ENCODE results near the gene AQP10. TPM values are rescaled to one million over a fixed set of nuclear protein-coding genes. Genes with fewer than 3 reads are reported as not detected.
A peak's percentile ranks its signal among the peaks of the same experiment; 100 is the strongest.
"Not testable (repeated sequence)": the region's sequence is repeated elsewhere in the genome, so short reads cannot be mapped to it uniquely, and the experiment has no call there.

AQP10 gene
- polyA plus RNA-seq, 3 donors = 0.09 to 0.21 (median 0.13) TPM

DNA sequence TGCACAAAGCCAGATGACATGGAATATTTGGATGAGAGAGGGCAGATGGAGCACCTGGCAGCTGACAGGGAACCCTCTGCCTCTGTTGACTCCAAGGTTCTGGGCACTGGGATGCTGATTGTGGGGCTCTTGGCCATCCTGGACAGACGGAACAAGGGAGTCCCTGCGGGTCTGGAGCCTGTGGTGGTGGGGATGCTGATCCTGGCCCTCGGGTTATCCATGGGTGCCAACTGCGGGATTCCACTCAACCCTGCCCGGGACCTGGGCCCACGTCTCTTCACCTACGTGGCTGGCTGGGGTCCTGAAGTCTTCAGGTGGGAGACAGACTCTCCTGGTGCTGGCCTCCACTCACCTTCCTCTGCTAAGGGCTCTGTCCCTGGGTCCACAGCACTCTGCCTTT lies 2.6 kb downstream of the AQP10 start:
- no peak for DNase-seq

GRCh38 chr1:154324241-154324640 lies 3.3 kb downstream of the AQP10 start:
- no peak for DNase-seq

DNA sequence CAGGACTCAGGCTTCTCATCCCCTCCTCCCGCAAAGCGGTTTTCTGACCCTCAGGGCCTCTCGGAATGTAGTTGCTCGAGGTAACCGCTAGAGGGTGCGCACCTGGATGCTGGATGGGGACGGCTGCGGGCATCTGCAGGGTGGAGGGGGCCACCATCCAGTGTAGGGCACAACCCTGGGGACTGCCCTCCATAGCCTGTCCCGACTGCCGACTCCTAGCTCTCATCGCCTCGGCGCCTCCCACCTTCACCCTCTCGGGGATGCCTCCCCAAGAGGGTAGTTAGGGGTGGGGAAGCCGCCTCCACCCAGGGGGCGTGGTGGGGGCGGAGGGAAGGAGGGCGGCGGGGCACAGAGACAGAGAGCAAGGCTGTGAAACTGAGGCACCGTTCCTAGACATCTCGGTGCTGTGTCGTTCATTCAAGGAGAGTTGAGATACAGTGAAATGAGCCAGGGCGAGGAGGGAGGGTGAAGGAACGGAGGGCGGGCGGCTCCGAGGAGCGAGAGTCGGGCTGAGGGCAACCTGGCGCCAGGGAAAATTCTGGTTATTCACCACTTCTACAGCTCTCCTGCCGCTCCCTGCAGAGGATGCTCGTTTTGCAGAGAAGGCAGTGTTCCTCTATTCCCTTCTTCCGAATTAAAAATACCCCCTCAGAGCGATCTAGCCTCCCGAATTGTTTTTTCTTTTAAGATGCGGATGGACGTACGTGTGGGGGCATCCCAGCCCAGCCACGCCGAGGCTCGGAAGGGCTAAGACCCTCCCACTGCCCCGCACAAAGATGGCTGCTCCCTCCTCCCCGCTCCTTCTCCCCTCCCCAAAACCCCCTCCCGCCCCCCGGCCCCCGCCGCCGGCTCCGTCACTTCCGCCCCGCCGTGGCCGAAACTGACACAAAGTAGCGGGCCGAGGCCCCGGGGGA lies 4.0 kb downstream of the AQP10 start, which contains the start of gene ATP8B2:
Gene ATP8B2 (plus strand): TSS at position 857 of the 914 bp plus-strand sequence. CDS start 2,617 bp downstream, outside the sequence.
- DNase-seq = peak; percentile 87

- peak; percentile 64 for DNase-seq
Observed at GRCh38 chr1:154325583-154326545, 5.0 kb downstream of the AQP10 start.

DNA sequence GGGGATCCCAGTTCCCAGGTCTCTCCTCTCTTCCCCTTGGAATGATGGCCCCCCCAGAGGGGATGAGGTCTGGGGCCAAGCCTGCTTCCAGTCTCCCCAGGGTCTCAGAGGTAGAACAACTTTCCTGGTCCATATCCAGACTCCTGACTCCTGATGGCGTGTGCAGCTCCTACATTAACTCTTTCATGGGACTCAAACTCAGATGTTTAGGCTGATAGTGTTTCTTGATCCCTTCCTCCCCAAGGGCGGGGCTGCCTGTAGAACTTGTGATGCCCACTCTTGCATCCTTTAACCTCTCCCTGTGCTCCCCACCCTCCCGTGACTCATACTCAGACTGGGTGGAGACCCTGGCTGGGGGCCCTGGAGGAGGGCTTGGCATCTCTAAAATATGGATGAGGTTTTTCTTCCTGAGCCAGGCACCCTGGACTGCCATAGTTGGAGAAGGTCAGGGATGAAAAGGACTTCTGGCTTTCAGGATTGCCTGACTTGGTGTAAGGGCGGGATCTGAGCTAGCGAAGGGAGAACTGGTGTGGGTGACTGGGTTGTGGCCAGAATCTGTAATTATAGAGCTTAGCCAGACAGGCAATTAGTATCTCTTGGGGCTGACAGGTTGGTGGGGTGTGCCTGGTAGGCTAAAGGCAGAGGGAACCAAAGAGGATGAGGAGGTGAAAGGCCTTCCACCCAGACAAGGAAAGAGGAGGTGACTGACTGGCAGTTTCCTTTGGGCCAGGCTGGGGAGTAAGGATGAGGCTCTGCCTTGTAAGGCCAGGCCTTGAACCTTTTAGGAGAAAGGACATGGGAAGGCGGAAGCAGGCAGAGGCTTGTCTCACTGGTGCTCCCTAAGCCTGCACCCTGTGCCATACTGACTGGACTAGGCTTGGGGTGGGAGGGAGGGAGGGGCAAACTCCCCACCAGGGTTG lies 5.9 kb downstream of the AQP10 start:
- DNase-seq = no peak

DNA sequence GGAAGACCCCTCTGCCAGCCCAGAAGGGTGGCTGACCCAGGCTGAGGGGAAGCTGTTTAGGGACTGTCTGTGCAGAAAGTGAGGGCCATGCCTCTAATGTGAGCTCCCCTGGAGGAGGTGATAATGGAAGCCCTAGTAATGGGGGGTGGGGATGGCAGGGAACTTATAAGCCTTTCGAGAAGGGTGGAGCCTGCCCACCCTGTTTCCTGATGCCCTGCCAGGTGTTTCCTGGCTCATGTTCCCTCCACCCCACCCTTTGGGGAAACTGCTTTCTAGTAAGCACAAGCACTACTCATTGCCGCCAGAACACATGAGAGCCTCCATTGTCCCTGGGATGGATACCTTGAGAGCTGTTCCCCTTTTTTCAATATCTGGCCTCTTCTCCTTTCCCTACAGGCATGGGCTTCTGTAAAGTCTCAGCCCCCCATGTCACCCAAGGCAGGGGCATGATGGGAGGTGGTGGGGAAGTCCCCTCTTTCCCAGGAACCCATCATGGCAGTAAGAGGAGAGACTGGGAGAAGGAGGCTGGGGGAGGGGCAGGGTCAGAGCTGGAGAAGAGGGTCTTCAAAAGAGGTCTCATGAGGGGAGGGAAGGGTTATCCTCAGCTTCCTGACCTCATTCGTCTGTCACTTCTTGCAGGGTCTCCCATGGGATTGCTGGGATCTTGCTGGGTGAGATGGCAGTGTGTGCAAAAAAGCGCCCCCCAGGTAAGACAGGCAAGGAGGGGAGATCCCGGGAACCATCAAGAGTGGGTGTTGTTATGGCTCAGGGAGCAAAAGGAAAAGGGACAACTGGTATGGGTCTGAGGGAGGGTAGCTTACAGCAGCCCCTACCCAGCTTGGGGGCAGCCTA lies 6.8 kb downstream of the AQP10 start:
- no peak for DNase-seq

- DNase-seq = peak; percentile 78
Observed at GRCh38 chr1:154328318-154329151, 7.6 kb downstream of the AQP10 start.

DNA sequence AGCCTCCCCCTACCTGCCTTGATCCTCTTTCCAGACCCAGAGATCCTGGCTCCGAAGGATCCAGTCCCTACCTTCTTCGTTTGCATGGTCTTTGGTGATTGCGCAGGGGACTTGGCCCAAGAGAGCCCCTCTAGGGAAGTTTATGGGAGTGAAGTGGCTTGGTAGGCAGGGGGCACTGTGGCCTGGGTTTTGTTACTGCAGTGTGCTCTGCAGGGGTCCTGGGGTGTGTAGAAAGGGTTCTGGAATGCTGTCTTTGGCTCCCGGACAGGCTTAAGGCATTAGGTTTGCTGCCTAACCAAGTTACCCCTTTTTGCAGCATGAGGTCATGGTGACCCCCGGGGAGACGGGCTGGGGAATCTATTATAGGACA lies 8.2 kb downstream of the AQP10 start:
- no peak for DNase-seq

DNA sequence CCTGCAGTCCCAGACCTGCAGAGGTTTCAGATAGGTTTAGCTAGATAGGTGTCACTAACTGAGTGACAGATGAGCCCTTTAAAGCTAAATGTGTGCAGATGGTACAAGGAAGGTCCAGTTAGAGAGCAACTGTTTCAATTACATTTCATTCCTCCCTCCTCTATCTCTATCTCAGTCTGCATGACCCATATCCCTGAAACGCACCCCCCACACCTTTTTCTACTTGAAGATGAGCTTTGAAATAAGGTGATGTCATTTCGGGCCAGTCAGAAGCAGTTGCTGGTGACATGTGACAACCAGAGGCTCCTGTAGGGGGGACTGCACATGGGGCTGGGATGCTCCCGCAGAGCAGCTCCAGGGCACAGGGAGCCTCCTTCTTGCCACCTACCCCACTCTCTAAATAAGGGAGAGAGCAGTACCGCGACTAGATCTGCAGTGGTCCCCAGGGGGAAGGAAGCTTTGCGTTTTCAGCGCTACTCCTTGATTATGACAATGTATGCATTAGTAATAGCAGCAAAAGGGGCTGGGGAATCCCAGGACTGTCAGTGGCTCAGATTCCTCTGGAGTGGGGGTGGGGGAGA lies 8.7 kb downstream of the AQP10 start:
- no peak for DNase-seq

DNA sequence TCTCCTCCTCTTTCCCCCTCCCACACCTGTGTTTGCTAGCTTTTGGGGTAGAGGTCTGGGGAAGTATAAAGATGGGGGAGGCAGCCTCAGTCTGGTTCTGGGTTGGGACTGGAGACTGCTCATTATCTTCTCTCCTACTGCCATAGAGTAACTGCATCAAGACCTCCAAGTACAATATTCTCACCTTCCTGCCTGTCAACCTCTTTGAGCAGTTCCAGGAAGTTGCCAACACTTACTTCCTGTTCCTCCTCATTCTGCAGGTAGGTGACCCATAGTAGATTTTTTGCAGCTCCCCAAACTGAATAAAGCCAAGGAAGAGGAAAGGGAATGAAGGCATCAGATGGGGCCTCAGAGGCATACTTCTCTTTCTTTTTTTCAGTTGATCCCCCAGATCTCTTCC lies 9.8 kb downstream of the AQP10 start:
- no peak for DNase-seq

DNA sequence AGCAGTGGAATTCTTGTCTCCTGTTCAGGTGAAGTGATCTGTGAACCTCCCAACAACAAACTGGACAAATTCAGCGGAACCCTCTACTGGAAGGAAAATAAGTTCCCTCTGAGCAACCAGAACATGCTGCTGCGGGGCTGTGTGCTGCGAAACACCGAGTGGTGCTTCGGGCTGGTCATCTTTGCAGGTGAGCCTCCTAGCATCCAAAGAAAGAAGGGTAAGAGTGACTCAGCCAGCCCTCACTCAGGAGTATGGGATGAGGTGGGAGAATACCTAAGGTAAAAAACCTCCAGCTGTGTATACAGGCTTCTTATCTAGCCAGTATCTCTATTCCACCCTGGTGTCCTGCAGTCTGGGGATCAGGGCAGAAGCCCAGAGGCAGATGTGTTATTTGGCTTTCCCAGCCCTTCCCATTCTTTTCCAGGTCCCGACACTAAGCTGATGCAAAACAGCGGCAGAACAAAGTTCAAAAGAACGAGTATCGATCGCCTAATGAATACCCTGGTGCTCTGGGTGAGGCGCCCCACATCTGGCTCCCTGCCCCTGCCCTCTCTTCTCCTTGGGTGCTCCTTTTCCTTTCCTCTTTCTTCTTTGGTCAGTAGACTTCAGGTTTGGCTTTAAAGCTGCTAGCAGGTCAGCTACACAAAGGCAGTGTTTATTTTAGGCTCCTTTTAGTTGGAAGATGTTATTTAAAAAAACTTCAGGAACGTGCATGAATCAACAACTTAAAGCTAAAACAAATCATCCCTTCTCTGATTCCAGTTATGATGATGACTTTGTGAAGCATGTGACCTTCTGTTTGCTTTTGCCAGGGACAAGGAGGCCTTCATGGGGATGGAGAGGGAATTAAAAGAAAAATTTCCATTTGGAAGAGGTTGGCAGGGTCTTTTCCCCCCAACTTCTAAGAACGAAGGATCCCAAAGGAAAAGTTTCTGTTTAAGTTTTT lies 13.5 kb downstream of the AQP10 start:
- no peak for DNase-seq

DNA sequence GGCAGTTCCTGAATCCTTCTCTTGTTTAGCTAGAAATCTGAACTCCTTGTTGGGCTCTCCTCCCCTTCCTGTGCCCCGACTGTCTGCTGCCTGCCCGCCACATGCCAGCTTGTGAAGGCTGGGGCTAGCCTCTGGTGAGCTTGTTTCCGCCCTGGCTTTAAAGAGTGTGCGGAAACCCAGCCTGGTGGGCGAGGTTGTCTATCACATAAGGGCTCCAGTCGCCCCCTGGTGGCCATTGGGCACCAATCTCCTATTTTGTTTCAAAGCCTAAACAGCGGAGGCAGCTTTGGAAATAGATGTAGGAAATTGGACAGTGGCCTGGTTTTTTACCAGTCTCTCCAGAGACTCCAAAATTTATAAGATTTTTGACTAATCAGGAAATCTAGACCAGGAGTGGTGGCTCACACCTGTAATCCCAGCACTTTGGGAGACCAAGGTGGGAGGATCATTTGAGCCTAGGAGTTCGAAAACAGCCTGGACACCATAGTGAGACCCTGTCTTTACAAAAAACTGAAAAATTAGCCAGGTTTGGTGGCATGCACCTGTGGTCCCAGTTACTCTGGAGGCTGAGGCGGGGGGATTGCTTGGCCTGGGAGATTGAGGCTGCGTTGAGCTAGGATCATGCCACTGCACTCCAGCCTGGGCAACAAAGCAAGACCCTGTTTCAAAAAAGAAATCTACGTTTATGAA lies 14.3 kb downstream of the AQP10 start:
- peak; percentile 81 for DNase-seq

GRCh38 chr1:154337253-154337894 lies 16.5 kb downstream of the AQP10 start:
- DNase-seq = no peak

DNA sequence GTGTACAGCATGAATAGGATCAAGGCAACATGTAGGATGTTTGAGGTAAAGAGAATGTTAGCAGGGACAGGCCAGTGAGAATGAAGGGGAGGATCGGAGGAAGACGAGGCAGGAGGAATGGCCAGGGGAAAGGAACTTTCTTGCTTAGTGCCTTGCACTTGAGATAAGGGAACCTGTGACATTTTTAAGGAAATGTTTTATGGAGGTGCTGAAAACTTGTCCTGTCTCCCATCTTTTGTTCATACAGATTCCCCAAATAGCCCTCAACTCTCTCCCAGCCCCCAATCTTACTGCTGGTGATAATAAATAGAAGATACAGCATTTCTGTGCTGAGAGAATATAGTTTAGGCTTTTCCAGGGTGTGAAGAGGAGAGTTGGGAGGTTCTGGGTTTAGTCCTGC lies 18.0 kb downstream of the AQP10 start:
- no peak for DNase-seq

- DNase-seq = not testable (repeated sequence)
Observed at GRCh38 chr1:154341366-154341765, 20.5 kb downstream of the AQP10 start.

- DNase-seq = no peak
Observed at GRCh38 chr1:154342132-154342531, 21.2 kb downstream of the AQP10 start.
